SKM-1 (cell line): ENCODE measurements around the gene HNRNPA0.

Experiments
- DNase-seq: peaks from one replicate; lab custom pipeline; 2025; ENCODE audit not compliant: unreplicated experiment; lab: John Stamatoyannopoulos, UW

Gene HNRNPA0

GRCh38 chr5:137754961-137755762 is 999 bp upstream of the HNRNPA0 start:
- DNase-seq, result no peak

DNA sequence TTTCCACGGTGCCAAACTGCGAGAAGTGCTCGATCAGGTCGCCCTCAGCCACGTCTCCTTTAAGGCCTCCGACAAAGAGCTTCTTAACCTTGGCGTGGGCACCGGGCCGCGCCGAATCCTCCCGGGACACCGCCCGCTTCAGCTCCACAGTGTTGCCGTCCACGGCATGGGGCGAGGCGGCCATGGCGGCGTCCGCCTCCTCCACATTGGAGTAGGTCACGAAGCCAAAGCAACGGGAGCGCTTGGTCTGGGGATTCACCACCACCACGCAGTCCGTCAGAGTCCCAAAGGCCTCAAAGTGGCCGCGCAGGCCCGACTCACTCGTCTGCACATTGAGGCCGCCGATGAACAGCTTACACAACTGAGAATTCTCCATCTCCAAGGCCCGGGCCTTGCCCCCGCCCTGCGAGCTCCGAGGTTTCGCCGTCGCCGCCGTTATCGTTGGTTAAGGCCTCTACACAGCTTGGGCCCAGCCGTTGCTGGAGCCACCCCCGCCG is 424 bp downstream of the HNRNPA0 start:
- no peak for DNase-seq

DNA sequence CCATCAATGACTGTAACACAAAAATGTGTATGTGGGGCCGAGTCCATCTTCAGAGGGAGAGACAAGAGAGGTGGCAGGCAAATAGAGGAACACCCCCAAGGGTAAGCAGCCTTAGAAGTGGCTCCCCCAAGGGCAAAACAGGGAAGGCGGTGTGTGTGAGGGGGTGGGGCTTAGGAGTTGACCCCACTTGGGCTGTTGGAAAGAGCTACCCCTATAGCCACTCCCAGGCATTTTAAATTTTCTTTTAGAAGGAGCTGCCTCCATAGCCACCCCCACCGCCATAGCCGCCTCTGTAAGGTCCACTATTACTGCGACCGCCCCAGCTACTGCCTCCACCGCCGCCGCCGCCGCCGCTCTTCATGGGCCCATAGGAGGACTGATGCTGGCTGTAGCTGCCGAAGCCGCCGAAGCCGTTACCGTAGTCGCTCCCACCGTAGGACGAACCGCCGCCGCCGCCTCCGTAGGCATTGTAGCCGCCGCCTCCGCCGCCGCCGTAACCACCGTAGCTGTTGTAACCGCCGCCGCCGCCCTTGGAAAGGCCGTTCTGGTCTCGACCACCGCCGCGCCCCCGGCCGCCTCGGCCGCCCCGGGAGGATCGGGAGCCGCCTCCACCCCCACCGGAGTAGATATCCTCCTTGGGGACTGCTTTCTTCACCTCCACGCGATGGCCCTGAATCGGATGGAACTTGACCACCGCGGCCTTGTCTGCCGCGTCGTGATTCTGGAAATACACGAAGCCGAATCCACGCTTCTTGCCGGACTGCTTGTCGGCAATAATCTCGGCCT is 1.1 kb downstream of the HNRNPA0 start:
- DNase-seq, result peak; percentile 36

DNA sequence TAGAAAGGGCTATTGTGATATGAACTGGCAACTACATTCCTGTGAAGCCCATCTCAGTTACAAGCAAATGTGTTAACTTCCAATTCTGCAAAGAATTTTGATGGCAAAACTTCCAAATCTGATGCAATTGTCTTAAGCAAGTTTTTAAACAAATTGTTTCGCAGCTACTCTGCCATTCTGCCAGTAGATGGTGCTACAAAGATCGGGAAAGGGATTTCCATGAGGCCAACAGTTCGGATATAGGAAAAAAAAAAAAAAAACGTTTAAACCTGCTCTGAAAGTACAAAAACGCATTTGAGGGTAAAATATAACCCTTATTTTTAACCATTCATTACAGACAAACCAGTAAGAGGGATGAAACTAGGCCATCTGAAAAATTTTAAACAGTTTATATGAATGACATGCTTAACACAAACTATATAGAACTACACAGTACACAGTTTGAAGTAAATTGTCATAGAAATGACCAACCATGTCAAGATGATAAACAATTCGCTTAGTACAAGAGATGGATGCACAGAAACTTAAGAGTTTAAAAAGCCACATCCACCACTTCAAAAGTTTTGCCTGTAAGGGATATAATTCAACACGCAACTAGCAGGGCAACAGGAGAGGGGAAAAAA is 2.2 kb downstream of the HNRNPA0 start:
- peak; percentile 17 for DNase-seq

DNA sequence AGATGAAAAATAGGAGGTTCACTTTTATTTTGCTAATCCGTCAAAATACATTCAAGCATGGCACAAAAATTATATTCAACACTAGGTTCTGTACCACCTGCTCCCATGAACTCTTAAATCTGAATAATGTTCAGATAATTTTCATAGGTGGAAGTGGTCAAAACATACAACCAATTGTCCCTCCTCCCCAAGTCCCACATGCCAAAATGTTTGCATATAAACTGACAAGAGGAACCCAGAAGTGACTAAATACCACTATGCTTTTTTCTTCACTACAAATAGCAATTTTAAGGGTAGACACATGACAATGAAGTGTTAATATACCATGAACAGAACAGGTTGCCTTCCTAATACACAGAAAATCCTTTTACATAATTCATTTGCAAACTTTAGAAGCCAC is 3.7 kb downstream of the HNRNPA0 start:
- DNase-seq, result no peak

DNA sequence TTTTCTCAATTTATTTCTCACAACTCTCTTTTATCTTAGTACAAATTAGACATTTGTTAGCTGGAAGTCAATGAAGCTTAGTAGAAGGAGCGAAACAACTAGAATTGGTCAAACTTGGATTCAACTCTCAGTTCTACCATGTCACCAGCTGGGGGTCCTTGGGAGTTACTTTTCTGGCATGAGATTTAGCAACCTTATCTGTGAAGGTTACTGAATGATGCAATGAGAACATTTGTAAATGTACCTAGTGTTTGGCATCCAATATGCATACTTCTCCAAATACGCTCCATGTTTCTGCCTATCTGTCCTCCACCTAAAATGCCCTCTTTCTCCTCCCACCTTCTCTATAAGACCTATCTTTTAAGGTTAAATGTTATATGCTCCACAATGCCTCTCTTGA is 6.3 kb downstream of the HNRNPA0 start:
- no peak for DNase-seq

DNA sequence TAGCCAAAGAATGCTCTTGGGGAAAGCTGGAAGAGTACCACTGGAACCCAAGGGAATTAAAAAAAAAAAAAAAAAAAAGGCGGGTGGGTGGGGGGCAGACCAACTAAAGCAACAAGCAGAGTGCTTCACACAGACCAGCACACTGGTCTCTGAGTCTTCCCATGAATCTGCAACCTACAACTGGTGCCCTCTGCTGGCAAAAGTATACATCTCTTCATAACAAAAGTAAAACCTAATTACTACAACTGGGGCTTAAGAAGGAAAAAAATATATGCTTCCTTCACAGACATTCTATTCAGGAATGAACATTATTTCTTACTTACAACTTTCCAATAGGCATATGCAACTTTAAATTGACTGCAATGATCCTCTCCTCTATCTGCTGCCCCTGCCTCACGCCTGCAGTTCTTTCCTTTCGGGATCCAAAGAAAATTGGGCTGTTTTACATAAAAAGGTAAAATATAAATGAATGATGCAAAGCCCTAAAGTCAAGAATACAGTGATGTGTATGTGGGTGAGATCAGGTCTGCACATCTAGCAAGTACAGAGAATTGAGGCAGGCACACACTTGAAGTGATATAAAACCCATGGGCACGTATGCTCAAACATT is 11.0 kb downstream of the HNRNPA0 start:
- DNase-seq, result peak; percentile 59

GRCh38 chr5:137741718-137742117 is 12.4 kb downstream of the HNRNPA0 start:
- no peak for DNase-seq

DNA sequence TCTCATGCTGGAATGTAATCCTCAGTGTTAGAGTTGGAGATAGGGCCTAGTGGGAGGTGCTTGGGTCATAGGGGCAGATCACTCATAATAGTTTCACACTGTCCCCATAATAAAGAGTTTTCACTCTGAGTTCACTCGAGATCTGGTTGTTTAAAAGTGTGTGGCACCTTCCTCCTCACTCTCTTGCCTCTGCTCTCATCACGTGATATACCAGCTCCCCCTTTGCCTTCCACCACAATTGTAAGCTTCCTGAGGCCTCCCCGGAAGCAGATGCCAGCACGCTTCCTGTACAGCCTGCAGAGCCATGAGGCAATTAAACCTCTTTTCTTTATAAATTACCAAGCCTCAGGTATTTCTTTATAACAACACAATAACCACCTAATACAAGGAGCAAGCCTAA is 14.4 kb downstream of the HNRNPA0 start:
- DNase-seq, result no peak

DNA sequence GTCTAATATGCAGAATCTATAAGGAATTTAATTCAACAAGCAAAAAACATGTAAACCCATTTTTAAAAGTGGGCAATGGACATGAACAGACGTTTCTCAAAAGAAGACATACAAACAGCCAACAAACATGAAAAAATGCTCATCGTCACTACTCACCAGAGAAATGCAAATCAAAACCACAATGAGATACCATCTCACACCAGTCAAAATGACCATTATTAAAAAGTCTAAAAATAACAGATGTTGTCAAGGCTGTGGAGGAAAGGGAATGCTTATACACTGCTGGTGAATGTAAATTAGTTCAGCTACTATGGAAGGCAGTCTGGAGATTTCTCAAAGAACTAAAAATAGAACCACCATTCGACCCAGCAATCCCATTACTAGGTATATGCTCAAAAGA is 15.2 kb downstream of the HNRNPA0 start:
- DNase-seq, result no peak

GRCh38 chr5:137737349-137738131 is 16.6 kb downstream of the HNRNPA0 start:
- peak; percentile 37 for DNase-seq

DNA sequence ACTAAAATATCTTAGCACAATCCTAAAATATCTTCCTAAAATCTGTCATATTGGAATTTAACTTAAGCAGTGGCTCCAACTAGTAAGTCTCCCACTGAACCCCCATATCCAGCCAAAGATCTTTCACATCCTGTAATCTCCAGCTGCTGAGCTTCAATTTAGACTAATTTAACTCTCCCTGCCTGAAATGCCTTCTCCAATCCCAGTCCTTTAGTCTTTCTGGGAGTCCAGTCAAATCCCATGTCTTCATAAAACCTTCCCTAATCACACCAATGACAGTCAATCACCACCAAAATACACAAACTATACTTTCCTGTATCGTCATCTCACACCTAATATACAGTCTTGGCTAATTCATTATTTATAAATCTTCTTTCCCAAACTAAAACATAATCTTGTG is 17.7 kb downstream of the HNRNPA0 start:
- DNase-seq, result no peak

- DNase-seq, result no peak
Measured at GRCh38 chr5:137735555-137736284, 18.4 kb downstream of the HNRNPA0 start, which contains the start of gene KLHL3. Gene KLHL3 (minus strand): TSS chr5:137736089. CDS start chr5:137735646, 443 bp downstream.

- DNase-seq, result no peak
Measured at GRCh38 chr5:137734962-137735554, 19.1 kb downstream of the HNRNPA0 start.

DNA sequence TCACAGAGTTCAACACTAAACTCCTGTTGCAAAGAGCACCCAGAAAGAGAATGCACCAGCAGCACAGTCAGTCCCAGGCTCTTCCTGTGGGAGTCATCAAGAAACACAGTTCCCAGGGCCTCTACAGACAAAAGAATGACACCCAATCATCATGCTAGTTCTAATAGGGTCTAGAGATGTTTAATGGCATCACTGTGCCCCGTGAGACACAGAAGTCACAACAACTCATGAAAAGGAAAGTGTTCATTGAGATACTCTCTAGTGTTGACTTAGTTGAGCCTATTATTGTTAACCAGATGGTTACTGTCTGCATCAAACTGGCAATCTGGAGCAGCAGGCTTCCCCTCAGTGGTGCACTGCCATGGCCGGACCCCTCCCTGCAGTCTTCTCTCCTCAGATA is 19.8 kb downstream of the HNRNPA0 start:
- DNase-seq, result no peak

GRCh38 chr5:137733922-137734321 is 20.2 kb downstream of the HNRNPA0 start:
- DNase-seq, result no peak

DNA sequence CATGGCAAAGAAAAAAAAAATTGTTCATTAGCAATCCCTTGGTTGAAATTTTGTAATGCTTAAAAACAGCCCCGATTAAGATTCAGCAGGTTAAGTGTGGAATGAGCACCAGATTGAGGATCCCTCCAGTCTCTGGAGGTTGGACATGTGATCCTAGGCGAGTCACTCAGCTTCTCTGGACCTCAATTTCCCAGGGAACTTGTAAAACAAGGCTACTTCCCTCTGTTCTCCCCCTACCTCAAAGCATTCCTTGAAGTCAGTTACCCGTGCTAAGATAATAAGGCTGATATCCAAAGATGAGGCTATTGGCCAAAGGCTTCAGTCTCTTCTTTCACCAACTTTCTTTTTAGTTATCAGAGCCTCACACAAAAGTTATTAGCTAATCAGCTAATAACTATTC is 21.2 kb downstream of the HNRNPA0 start:
- no peak for DNase-seq

- DNase-seq, result no peak
Measured at GRCh38 chr5:137731176-137731575, 23.0 kb downstream of the HNRNPA0 start.

DNA sequence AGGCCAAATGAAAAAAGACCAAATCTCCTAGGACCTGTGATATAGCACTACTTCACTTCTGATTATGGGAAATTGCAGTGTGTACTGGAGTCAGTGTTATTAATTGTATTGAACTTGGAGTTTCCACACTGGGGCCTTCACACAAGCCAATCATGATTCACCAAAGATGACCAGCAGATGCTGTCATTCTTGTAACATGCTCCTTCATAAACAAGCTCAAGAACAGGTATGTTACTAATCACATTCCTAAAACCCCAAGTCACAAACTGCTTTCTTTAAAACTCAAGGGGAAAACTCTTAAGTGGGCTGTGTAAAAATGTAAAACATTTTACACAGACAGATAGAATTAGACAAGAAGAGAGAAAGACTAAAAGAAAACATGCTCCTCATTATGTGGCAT is 23.8 kb downstream of the HNRNPA0 start:
- no peak for DNase-seq
